Body of pancreas (tissue), 4 donors: ENCODE data around the gene C17orf78. TPM values are rescaled to one million over a fixed set of nuclear protein-coding genes. Genes with fewer than 3 reads are reported as not detected.
"Not testable (repeated sequence)": the region's sequence is repeated elsewhere in the genome, so short reads cannot be mapped to it uniquely, and the experiment has no call there.

Experiments
- ATAC-seq: fragments of 150-250 bp; one replicate; pipeline ENCODE4 v1.9.1; 2016
- DNase-seq, 4 donors: peaks; one replicate each; pipeline ENCODE4 v3.0.0-alpha.2; 2019
- H3K27ac ChIP-seq, 4 donors: fragments of 200-600 bp; sonication (generic); 1 replicate in 3 of 4; 2 replicates in 1 of 4; pipeline versions ENCODE4 v1.5.1 to v1.6.1; 2016 to 2019; ENCODE audit warnings: mild to moderate bottlenecking in 1 of 4, mixed read lengths in 1 of 4, moderate library complexity in 1 of 4
- H3K27me3 ChIP-seq, 2 donors: fragments of 200-600 bp; sonication (generic); one replicate each; pipeline ENCODE4 v1.6.0; 2016; ENCODE audit warnings: mild to moderate bottlenecking in 1 of 2
- H3K36me3 ChIP-seq, 2 donors: fragments of 200-600 bp; sonication (generic); replicated peaks in 1 of 2; 2 replicates each; pipeline ENCODE4 v1.5.1; 2016; ENCODE audit warnings: low read depth in 2 of 2; ENCODE audit not compliant: insufficient read depth in 1 of 2
- H3K4me1 ChIP-seq: fragments of 200-600 bp; sonication (generic); one replicate; pipeline ENCODE4 v1.6.0; 2016
- H3K4me3 ChIP-seq, 2 donors: fragments of 200-600 bp; sonication (generic); 1 replicate in 1 of 2; 2 replicates in 1 of 2; pipeline ENCODE4 v1.5.1; 2016 to 2019
- H3K9me3 ChIP-seq, 3 donors: fragments of 200-600 bp; sonication (generic); 1 replicate in 2 of 3; 2 replicates in 1 of 3; pipeline ENCODE4 v1.5.1; 2016
- CTCF ChIP-seq, 7 experiments: fragments of 450-650 bp in 4 of 7; fragments of 200-600 bp in 3 of 7; sonication (generic) in 3 of 7; IDR thresholded peaks; one replicate each; pipeline ENCODE4 v1.5.1; 2016 to 2019; ENCODE audit warnings: antibody characterized with exemption in 7 of 7
- POLR2A ChIP-seq, 3 donors: fragments of 450-650 bp; IDR thresholded peaks; one replicate each; pipeline ENCODE4 v1.6.1; 2016; ENCODE audit warnings: antibody characterized with exemption in 3 of 3, mild to moderate bottlenecking in 2 of 3
- WGBS, 2 donors: methylation state at CpG; one replicate each; pipeline ENCODE4 v1.1.5; 2017; 5-methylcytosine and 5-hydroxymethylcytosine counted together
- intact Hi-C: fragments of 100-400 bp; cut with DNase I; formaldehyde crosslinking; loops from one replicate; pipeline ENCODE4 v1.15.1; 2023
- total RNA-seq, 2 donors: library from RNA; depleted of rRNA; stranded (reverse); fragments of >200 nt; gene quantifications; one replicate each; pipeline ENCODE4 v1.1.0, GENCODE V29; 2016

Gene C17orf78
- total RNA-seq, 2 donors from 2014 or later, result not detected

- intact Hi-C loops, result no loop called here
- no peaks in the 10 kb centered on the region for H3K27me3 ChIP-seq
- no peak for TF ChIP-seq POLR2A (IDR thresholded peaks at IDR 0.05)
- no peak for TF ChIP-seq CTCF (IDR thresholded peaks at IDR 0.05)
- WGBS, 2 donors, result 55 to 62% methylated on average over 3 of the region's 3 CpGs
- H3K4me1 ChIP-seq, result peaks cover 7% of the 10 kb centered on the region
- no peaks in the 10 kb centered on the region for H3K36me3 ChIP-seq
- H3K4me3 ChIP-seq, result no peak overlapping the region
- no peak overlapping the region for H3K27ac ChIP-seq
- DNase-seq, result no peak
- H3K9me3 ChIP-seq, result no peaks in the 10 kb centered on the region
- no peak for ATAC-seq
These were observed 16.3 kb downstream of the C17orf78 start for GRCh38 chr17:37392024-37392590.

- peaks cover 11% of the 10 kb centered on the region for H3K4me1 ChIP-seq
These were observed 17.6 kb downstream of the C17orf78 start for GRCh38 chr17:37393352-37393751.

GRCh38 chr17:37399265-37399803 is 23.5 kb downstream of the C17orf78 start:
- intact Hi-C loops, result no loop called here
- H3K9me3 ChIP-seq, result no peaks in the 10 kb centered on the region
- 56 to 87% methylated on average over 5 of the region's 5 CpGs for WGBS, 2 donors
- TF ChIP-seq POLR2A (IDR thresholded peaks at IDR 0.05) (no peak), CTCF (IDR thresholded peaks at IDR 0.05) (no peak)
- H3K36me3 ChIP-seq, result no peaks in the 10 kb centered on the region
- no peak overlapping the region for H3K4me3 ChIP-seq
- no peak for ATAC-seq
- DNase-seq, result no peak
- H3K27me3 ChIP-seq, result no peaks in the 10 kb centered on the region
- H3K4me1 ChIP-seq, result peaks cover 5% of the 10 kb centered on the region
- no peak overlapping the region for H3K27ac ChIP-seq

More at GRCh38 chr17:37393352-37393751, 17.6 kb downstream of the C17orf78 start:
- H3K27me3 ChIP-seq, result no peaks in the 10 kb centered on the region
- 82 to 93% methylated on average over 4 to 7 of the region's 7 CpGs for WGBS, 2 donors
- ATAC-seq (no peak), DNase-seq (no peak)
- H3K36me3 ChIP-seq, result no peaks in the 10 kb centered on the region
- H3K9me3 ChIP-seq, result no peaks in the 10 kb centered on the region
- intact Hi-C loops, result no loop called here
- TF ChIP-seq CTCF (IDR thresholded peaks at IDR 0.05) (no peak), POLR2A (IDR thresholded peaks at IDR 0.05) (no peak)
- H3K4me3 ChIP-seq, result no peak overlapping the region
- H3K27ac ChIP-seq, result no peak overlapping the region

GRCh38 chr17:37400505-37400904 is 24.7 kb downstream of the C17orf78 start:
- no peak for ATAC-seq
- intact Hi-C loops, result loop anchor here (10.0 kb wide), 1 partner anchor 94 kb away; no protein-coding TSS in a partner anchor
- Histone ChIP-seq H3K9me3 (no peaks in the 10 kb centered on the region), H3K36me3 (no peaks in the 10 kb centered on the region), H3K4me1 (peaks cover 13% of the 10 kb centered on the region), H3K27ac (no peak overlapping the region), H3K27me3 (no peaks in the 10 kb centered on the region), H3K4me3 (no peak overlapping the region)
- no peak for DNase-seq
- TF ChIP-seq CTCF (IDR thresholded peaks at IDR 0.05) (no peak), POLR2A (IDR thresholded peaks at IDR 0.05) (no peak)

GRCh38 chr17:37405522-37405921 is 29.7 kb downstream of the C17orf78 start:
- H3K27ac ChIP-seq, H3K36me3 ChIP-seq, H3K4me3 ChIP-seq, ATAC-seq, H3K27me3 ChIP-seq, DNase-seq, H3K9me3 ChIP-seq: not testable (repeated sequence)
- WGBS, 2 donors, result 71 to 76% methylated on average over 14 of the region's 14 CpGs
- H3K4me1 ChIP-seq, result peaks cover 23% of the 10 kb centered on the region
- intact Hi-C loops, result loop anchor here (10.0 kb wide), 1 partner anchor 89 kb away; no protein-coding TSS in a partner anchor
